K562 (cell line): ENCODE results near the gene ROBO1. TPM values are rescaled to one million over a fixed set of nuclear protein-coding genes. Genes with fewer than 3 reads are reported as not detected.

ENCODE experiments used
- ATAC-seq: fragments of 200-7000 bp; cut with Tn5 transposase; 3 replicates; pipeline ENCODE4 v1.9.1; 2020; ENCODE audit warnings: moderate library complexity
- BruUV-seq: library from RNA; stranded (reverse); fragments of 400-500 nt; replicated peaks from 2 replicates; lab custom pipeline; 2021; lab: Mats Ljungman, UMichigan
- CTCF ChIA-PET: fragments of 300-600 bp; formaldehyde crosslinking; extraction: SDS; loops from one replicate; lab custom pipeline; 2021; ENCODE audit warnings: low intra/inter-chr PET ratio; lab: Yijun Ruan, JAX
- POLR2A ChIA-PET: fragments of 300-600, 350-650 bp; sonication (Branson Sonifier 250); formaldehyde crosslinking; extraction: SDS; loops from one replicate; lab custom pipeline; 2021; ENCODE audit warnings: antibody characterized with exemption, inconsistent platforms; lab: Yijun Ruan, JAX
- DNase-seq, 4 experiments: peaks; one replicate each; pipeline versions ENCODE4 v3.0.0 to v3.0.0-alpha.2; 2011 to 2018; ENCODE audit warnings: low spot score in 3 of 4, mixed read lengths in 3 of 4; ENCODE audit errors: extremely low read depth in 1 of 4
- FAIRE-seq: peaks from 2 replicates; lab custom pipeline; 2011; peaks lifted over from hg19 to GRCh38; lab: Jason Lieb, UNC
- H2AFZ ChIP-seq: 2 replicates; pipeline ENCODE4 v1.6.0; 2011; ENCODE audit warnings: low read depth, low read length, control low read depth, inconsistent platforms
- H3K27ac ChIP-seq: fragments of 200-600 bp; 3 replicates; pipeline ENCODE4 v1.8.0; 2011; ENCODE audit warnings: low read depth, mild to moderate bottlenecking, control low read depth, inconsistent platforms, low read length, moderate library complexity, mixed read lengths; ENCODE audit errors: extremely low read depth
- H3K27me3 ChIP-seq, 2 experiments: fragments of 300-600 bp in 1 of 2; 2 replicates in 1 of 2; 3 replicates in 1 of 2; pipeline versions ENCODE4 v1.6.0 to v1.8.0; 2011; ENCODE audit warnings: inconsistent platforms in 2 of 2, low read length in 2 of 2, mild to moderate bottlenecking in 1 of 2, mixed read lengths in 1 of 2, moderate library complexity in 1 of 2; ENCODE audit not compliant: control insufficient read depth in 2 of 2, insufficient read depth in 2 of 2
- H3K36me3 ChIP-seq: fragments of 300-600 bp; 3 replicates; pipeline ENCODE4 v1.8.0; 2011; ENCODE audit warnings: mild to moderate bottlenecking, low read length, inconsistent platforms; ENCODE audit not compliant: control insufficient read depth, insufficient read depth
- H3K4me1 ChIP-seq, 2 experiments: fragments of 200-600 bp in 1 of 2; replicated peaks in 1 of 2; 2 replicates in 1 of 2; 3 replicates in 1 of 2; pipeline versions ENCODE4 v1.5.1 to v1.8.0; 2011; ENCODE audit warnings: inconsistent platforms in 2 of 2, low read length in 2 of 2, mild to moderate bottlenecking in 1 of 2, mixed read lengths in 1 of 2, moderate library complexity in 1 of 2; ENCODE audit not compliant: control insufficient read depth in 2 of 2, insufficient read depth in 2 of 2
- H3K4me2 ChIP-seq: 2 replicates; pipeline ENCODE4 v1.6.1; 2011; ENCODE audit warnings: low read length, control low read depth, inconsistent platforms, mixed read lengths; ENCODE audit not compliant: insufficient read depth
- H3K4me3 ChIP-seq: fragments of 200-600 bp; sonication (generic), shearing (Covaris generic); 2 replicates; pipeline ENCODE4 v1.5.1; 2016; ENCODE audit warnings: control low read depth, inconsistent platforms
- H3K79me2 ChIP-seq: fragments of 200-600 bp; 3 replicates; pipeline ENCODE4 v1.8.0; 2011; ENCODE audit warnings: low read length, inconsistent platforms; ENCODE audit not compliant: control insufficient read depth, insufficient read depth
- H3K9ac ChIP-seq, 2 experiments: 2 replicates each; pipeline versions ENCODE4 v1.6.0 to v1.6.1; 2011; ENCODE audit warnings: low read depth in 2 of 2, low read length in 2 of 2, control low read depth in 1 of 2, inconsistent platforms in 1 of 2, mild to moderate bottlenecking in 1 of 2, mixed read lengths in 1 of 2; ENCODE audit not compliant: insufficient read depth in 1 of 2
- H3K9me1 ChIP-seq: one replicate; pipeline ENCODE4 v1.6.0; 2011; ENCODE audit warnings: inconsistent platforms, mild to moderate bottlenecking, low read length, moderate library complexity; ENCODE audit not compliant: control insufficient read depth, insufficient read depth
- H3K9me3 ChIP-seq: replicated peaks from 2 replicates; pipeline ENCODE4 v1.5.1; 2011; ENCODE audit warnings: low read depth, low read length, inconsistent platforms; ENCODE audit not compliant: control insufficient read depth, insufficient read depth
- H4K20me1 ChIP-seq: replicated peaks from 2 replicates; pipeline ENCODE4 v1.6.1; 2011; ENCODE audit warnings: low read length, inconsistent platforms, mixed read lengths; ENCODE audit not compliant: control insufficient read depth, insufficient read depth
- ARID4B ChIP-seq: sonication (generic); formaldehyde crosslinking; IDR thresholded peaks from 2 replicates; pipeline ENCODE4 v1.8.0; 2022; ENCODE audit warnings: mild to moderate bottlenecking, missing genetic modification reagents
- ELK1 ChIP-seq: sonication (generic); formaldehyde crosslinking; IDR thresholded peaks from 2 replicates; pipeline ENCODE4 v1.8.1; 2022; ENCODE audit warnings: missing genetic modification reagents
- MCM5 ChIP-seq: fragments of 450-650 bp; IDR thresholded peaks from 2 replicates; pipeline ENCODE4 v1.6.1; 2016; ENCODE audit warnings: low read depth
- ZNF347 ChIP-seq: fragments of 450-650 bp; formaldehyde crosslinking; IDR thresholded peaks from 2 replicates; pipeline ENCODE4 v1.4.0; 2020; ENCODE audit warnings: low read depth, mild to moderate bottlenecking, moderate library complexity
- ZNF696 ChIP-seq: fragments of 250-450 bp; sonication (Bioruptor Pico); conservative IDR thresholded peaks from 2 replicates; pipeline ENCODE4 v1.4.0; 2020; ENCODE audit warnings: mild to moderate bottlenecking, moderate library complexity
- WGBS: fragments of 100-300 bp; shearing (Covaris generic); methylation state at CpG from one replicate; pipeline ENCODE4 v1.1.6; 2016; ENCODE audit warnings: low coverage, mixed read lengths; ENCODE audit not compliant: insufficient coverage; ENCODE audit errors: missing lambda C conversion rate; 5-methylcytosine and 5-hydroxymethylcytosine counted together
- in situ Hi-C: fragments of 300-500 bp; cut with MboI; formaldehyde crosslinking; loops from 4 replicates; pipeline ENCODE4 v1.15.0; 2018; ENCODE audit warnings: inconsistent platforms, mixed read lengths
- intact Hi-C: fragments of 100-400 bp; cut with micrococcal nuclease; formaldehyde crosslinking; loops from 2 replicates; pipeline ENCODE4 v1.14.2; 2022
- polyA plus RNA-seq, 8 experiments: library from polyadenylated mRNA; depleted of rRNA in 4 of 8; stranded (reverse) in 5 of 8; unstranded in 3 of 8; fragments of >200 nt; fragmentation: Nextera tagmentation in 2 of 8; fragmentation: Illumina TruSeq in 1 of 8; extraction: Ambion mirVana in 2 of 8; extraction: Trizol in 1 of 8; gene quantifications; 2 replicates each; pipeline versions ENCODE4 v1.2.1 to v1.2.3, GENCODE V29; 2011 to 2014; ENCODE audit warnings: inconsistent platforms in 1 of 8, missing spikeins in 1 of 8
- total RNA-seq, 7 experiments: library from RNA; depleted of rRNA in 6 of 7; stranded (reverse); fragments of >200 nt in 6 of 7; fragmentation: Illumina TruSeq in 2 of 7; extraction: Trizol in 2 of 7; gene quantifications; 2 replicates each; pipeline versions ENCODE4 v1.2.1 to v1.2.3, GENCODE V29; 2011 to 2021; ENCODE audit warnings: low replicate concordance in 1 of 7

Gene ROBO1
- total and polyA plus RNA-seq, 9 of the 15 experiments (the other 6 are each of a cell fraction or from before 2014, with no cell fraction given) = 0.01 to 0.53 (median 0.17) TPM; not detected in 5

GRCh38 chr3:79618883-79619282 lies 148.9 kb downstream of the ROBO1 start:
- in situ Hi-C loops (no loop called here), intact Hi-C loops (no loop called here)
- no peaks in the 10 kb centered on the region for H3K36me3 ChIP-seq
- H3K9ac ChIP-seq = no peak overlapping the region
- WGBS = 0% methylated on average over 5 of the region's 6 CpGs
- DNase-seq (no peak), FAIRE-seq (no peak), ATAC-seq (no peak)
- TF ChIP-seq ELK1 = no peak
- no peak for TF ChIP-seq ZNF696 (CRISPR knock-in tag)
- TF ChIP-seq MCM5 = no peak
- no peak for TF ChIP-seq ARID4B
- TF ChIP-seq ZNF347 (CRISPR knock-in tag) = no peak
- H3K9me3 ChIP-seq = 0 out of 2 replicates have a peak, but pooled peaks cover 3% of the 10 kb centered on the region
- BruUV-seq = no TSS peak
- no peaks in the 10 kb centered on the region for H3K79me2 ChIP-seq
- H3K4me2 ChIP-seq = no peak overlapping the region
- H3K9me1 ChIP-seq = no peaks in the 10 kb centered on the region
- H3K27me3 ChIP-seq = no peaks in the 10 kb centered on the region
- H3K4me1 ChIP-seq = no peaks in the 10 kb centered on the region
- CTCF ChIA-PET = no interaction called here
- POLR2A ChIA-PET = no interaction called here
- no peak overlapping the region for H3K4me3 ChIP-seq
- H3K27ac ChIP-seq = no peak overlapping the region
- no peak overlapping the region for H2AFZ ChIP-seq
- no peaks in the 10 kb centered on the region for H4K20me1 ChIP-seq
